K562 (cell line): Measurements from ENCODE around the gene ITGB2. TPM values are rescaled to one million over a fixed set of nuclear protein-coding genes. Genes with fewer than 3 reads are reported as not detected.

ENCODE experiments used
- ATAC-seq: fragments of 200-7000 bp; cut with Tn5 transposase; 3 replicates; pipeline ENCODE4 v1.9.1; 2020; ENCODE audit warnings: moderate library complexity
- BruUV-seq: library from RNA; stranded (reverse); fragments of 400-500 nt; replicated peaks from 2 replicates; lab custom pipeline; 2021; lab: Mats Ljungman, UMichigan
- CTCF ChIA-PET: fragments of 300-600 bp; formaldehyde crosslinking; extraction: SDS; loops from one replicate; lab custom pipeline; 2021; ENCODE audit warnings: low intra/inter-chr PET ratio; lab: Yijun Ruan, JAX
- POLR2A ChIA-PET: fragments of 300-600, 350-650 bp; sonication (Branson Sonifier 250); formaldehyde crosslinking; extraction: SDS; loops from one replicate; lab custom pipeline; 2021; ENCODE audit warnings: antibody characterized with exemption, inconsistent platforms; lab: Yijun Ruan, JAX
- DNase-seq, 4 experiments: peaks; one replicate each; pipeline versions ENCODE4 v3.0.0 to v3.0.0-alpha.2; 2011 to 2018; ENCODE audit warnings: low spot score in 3 of 4, mixed read lengths in 3 of 4; ENCODE audit errors: extremely low read depth in 1 of 4
- FAIRE-seq: peaks from 2 replicates; lab custom pipeline; 2011; peaks lifted over from hg19 to GRCh38; lab: Jason Lieb, UNC
- H2AFZ ChIP-seq: 2 replicates; pipeline ENCODE4 v1.6.0; 2011; ENCODE audit warnings: low read depth, low read length, control low read depth, inconsistent platforms
- H3K27ac ChIP-seq: fragments of 200-600 bp; 3 replicates; pipeline ENCODE4 v1.8.0; 2011; ENCODE audit warnings: low read depth, mild to moderate bottlenecking, control low read depth, inconsistent platforms, low read length, moderate library complexity, mixed read lengths; ENCODE audit errors: extremely low read depth
- H3K27me3 ChIP-seq, 2 experiments: fragments of 300-600 bp in 1 of 2; 2 replicates in 1 of 2; 3 replicates in 1 of 2; pipeline versions ENCODE4 v1.6.0 to v1.8.0; 2011; ENCODE audit warnings: inconsistent platforms in 2 of 2, low read length in 2 of 2, mild to moderate bottlenecking in 1 of 2, mixed read lengths in 1 of 2, moderate library complexity in 1 of 2; ENCODE audit not compliant: control insufficient read depth in 2 of 2, insufficient read depth in 2 of 2
- H3K36me3 ChIP-seq: fragments of 300-600 bp; 3 replicates; pipeline ENCODE4 v1.8.0; 2011; ENCODE audit warnings: mild to moderate bottlenecking, low read length, inconsistent platforms; ENCODE audit not compliant: control insufficient read depth, insufficient read depth
- H3K4me1 ChIP-seq, 2 experiments: fragments of 200-600 bp in 1 of 2; replicated peaks in 1 of 2; 2 replicates in 1 of 2; 3 replicates in 1 of 2; pipeline versions ENCODE4 v1.5.1 to v1.8.0; 2011; ENCODE audit warnings: inconsistent platforms in 2 of 2, low read length in 2 of 2, mild to moderate bottlenecking in 1 of 2, mixed read lengths in 1 of 2, moderate library complexity in 1 of 2; ENCODE audit not compliant: control insufficient read depth in 2 of 2, insufficient read depth in 2 of 2
- H3K4me2 ChIP-seq: 2 replicates; pipeline ENCODE4 v1.6.1; 2011; ENCODE audit warnings: low read length, control low read depth, inconsistent platforms, mixed read lengths; ENCODE audit not compliant: insufficient read depth
- H3K4me3 ChIP-seq: fragments of 200-600 bp; sonication (generic), shearing (Covaris generic); 2 replicates; pipeline ENCODE4 v1.5.1; 2016; ENCODE audit warnings: control low read depth, inconsistent platforms
- H3K79me2 ChIP-seq: fragments of 200-600 bp; 3 replicates; pipeline ENCODE4 v1.8.0; 2011; ENCODE audit warnings: low read length, inconsistent platforms; ENCODE audit not compliant: control insufficient read depth, insufficient read depth
- H3K9ac ChIP-seq, 2 experiments: 2 replicates each; pipeline versions ENCODE4 v1.6.0 to v1.6.1; 2011; ENCODE audit warnings: low read depth in 2 of 2, low read length in 2 of 2, control low read depth in 1 of 2, inconsistent platforms in 1 of 2, mild to moderate bottlenecking in 1 of 2, mixed read lengths in 1 of 2; ENCODE audit not compliant: insufficient read depth in 1 of 2
- H3K9me1 ChIP-seq: one replicate; pipeline ENCODE4 v1.6.0; 2011; ENCODE audit warnings: inconsistent platforms, mild to moderate bottlenecking, low read length, moderate library complexity; ENCODE audit not compliant: control insufficient read depth, insufficient read depth
- H3K9me3 ChIP-seq: replicated peaks from 2 replicates; pipeline ENCODE4 v1.5.1; 2011; ENCODE audit warnings: low read depth, low read length, inconsistent platforms; ENCODE audit not compliant: control insufficient read depth, insufficient read depth
- H4K20me1 ChIP-seq: replicated peaks from 2 replicates; pipeline ENCODE4 v1.6.1; 2011; ENCODE audit warnings: low read length, inconsistent platforms, mixed read lengths; ENCODE audit not compliant: control insufficient read depth, insufficient read depth
- FOXJ3 ChIP-seq: sonication (generic); formaldehyde crosslinking; IDR thresholded peaks from 2 replicates; pipeline ENCODE4 v1.4.0; 2020; ENCODE audit warnings: mild to moderate bottlenecking, missing genetic modification reagents
- FOXK1 ChIP-seq: sonication (generic); formaldehyde crosslinking; IDR thresholded peaks from 2 replicates; pipeline ENCODE4 v1.8.0; 2022; ENCODE audit warnings: missing genetic modification reagents, mild to moderate bottlenecking, borderline replicate concordance
- HEY1 ChIP-seq: fragments of 250-450 bp; sonication (Bioruptor Pico); IDR thresholded peaks from 2 replicates; pipeline ENCODE4 v1.5.0; 2020; ENCODE audit warnings: mild to moderate bottlenecking, moderate library complexity, borderline replicate concordance
- HOXB6 ChIP-seq: fragments of 250-450 bp; sonication (Bioruptor Pico); IDR thresholded peaks from 2 replicates; pipeline ENCODE4 v1.5.1; 2022; ENCODE audit warnings: mild to moderate bottlenecking, borderline replicate concordance
- REST ChIP-seq, 2 experiments: fragments of 450-650 bp; formaldehyde crosslinking in 1 of 2; IDR thresholded peaks; 2 replicates each; pipeline versions ENCODE4 v1.4.0 to v1.6.1; 2014 to 2020; ENCODE audit warnings: mild to moderate bottlenecking in 2 of 2, borderline replicate concordance in 1 of 2, low read depth in 1 of 2
- USF1 ChIP-seq: sonication (generic); formaldehyde crosslinking; IDR thresholded peaks from 2 replicates; pipeline ENCODE4 v1.9.0; 2022; ENCODE audit warnings: mild to moderate bottlenecking, missing genetic modification reagents
- ZBTB1 ChIP-seq: sonication (generic); formaldehyde crosslinking; IDR thresholded peaks from 2 replicates; pipeline ENCODE4 v1.8.1; 2023; ENCODE audit warnings: missing genetic modification reagents, low read depth, mild to moderate bottlenecking, borderline replicate concordance
- WGBS: fragments of 100-300 bp; shearing (Covaris generic); methylation state at CpG from one replicate; pipeline ENCODE4 v1.1.6; 2016; ENCODE audit warnings: low coverage, mixed read lengths; ENCODE audit not compliant: insufficient coverage; ENCODE audit errors: missing lambda C conversion rate; 5-methylcytosine and 5-hydroxymethylcytosine counted together
- in situ Hi-C: fragments of 300-500 bp; cut with MboI; formaldehyde crosslinking; loops from 4 replicates; pipeline ENCODE4 v1.15.0; 2018; ENCODE audit warnings: inconsistent platforms, mixed read lengths
- intact Hi-C: fragments of 100-400 bp; cut with micrococcal nuclease; formaldehyde crosslinking; loops from 2 replicates; pipeline ENCODE4 v1.14.2; 2022
- polyA plus RNA-seq, 8 experiments: library from polyadenylated mRNA; depleted of rRNA in 4 of 8; stranded (reverse) in 5 of 8; unstranded in 3 of 8; fragments of >200 nt; fragmentation: Nextera tagmentation in 2 of 8; fragmentation: Illumina TruSeq in 1 of 8; extraction: Ambion mirVana in 2 of 8; extraction: Trizol in 1 of 8; gene quantifications; 2 replicates each; pipeline versions ENCODE4 v1.2.1 to v1.2.3, GENCODE V29; 2011 to 2014; ENCODE audit warnings: inconsistent platforms in 1 of 8, missing spikeins in 1 of 8
- total RNA-seq, 7 experiments: library from RNA; depleted of rRNA in 6 of 7; stranded (reverse); fragments of >200 nt in 6 of 7; fragmentation: Illumina TruSeq in 2 of 7; extraction: Trizol in 2 of 7; gene quantifications; 2 replicates each; pipeline versions ENCODE4 v1.2.1 to v1.2.3, GENCODE V29; 2011 to 2021; ENCODE audit warnings: low replicate concordance in 1 of 7
- TF ChIP-seq, protein P1 (sequence below), 3 experiments: IDR thresholded peaks in 2 of 3; conservative IDR thresholded peaks in 1 of 3; 2 replicates each; pipeline ENCODE4 v1.5.1; 2011 to 2012; ENCODE audit warnings: low read length in 3 of 3, mild to moderate bottlenecking in 3 of 3, control low read depth in 2 of 3, improper control_type of control experiment in 1 of 3, inconsistent platforms in 1 of 3, low read depth in 1 of 3, mixed read lengths in 1 of 3, moderate library complexity in 1 of 3; ENCODE audit not compliant: insufficient read depth in 2 of 3

Gene ITGB2
- total and polyA plus RNA-seq, 9 of the 15 experiments (the other 6 are each of a cell fraction or from before 2014, with no cell fraction given) = 0.07 to 1.3 (median 0.51) TPM; not detected in 2

DNA sequence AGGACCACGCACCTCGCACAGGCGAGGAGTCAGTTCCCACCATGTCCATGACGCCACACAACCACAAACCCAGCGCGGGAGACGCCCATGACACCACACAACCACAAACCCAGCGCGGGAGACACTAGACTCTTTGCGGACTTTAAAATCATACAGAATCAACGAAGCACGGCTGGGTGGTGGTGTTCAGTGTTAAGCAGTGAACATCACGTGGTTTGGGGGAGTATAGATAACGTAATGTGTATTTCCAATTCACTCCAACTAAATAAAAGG, 66.4 kb downstream of the ITGB2 start:
- no TSS peak for BruUV-seq
- in situ Hi-C loops = no loop called here
- H3K27ac ChIP-seq = peak overlapping the region; percentile 81
- 3% methylated on average over 14 of the region's 14 CpGs for WGBS
- DNase-seq (peak; percentile 37 to 81 (median 43)), FAIRE-seq (no peak), ATAC-seq (peak; percentile 62)
- H3K9me3 ChIP-seq = no peaks in the 10 kb centered on the region
- peak overlapping the region; percentile 52 to 76 for H3K9ac ChIP-seq
- peak overlapping the region; percentile 86 for H3K4me2 ChIP-seq
- intact Hi-C loops = loop anchor here (1.0 kb wide), 1 partner anchor 19 kb away; the partner anchor contains the start of gene PTTG1IP
- H2AFZ ChIP-seq = peak overlapping the region; percentile 60
- peaks cover 25% of the 10 kb centered on the region for H3K79me2 ChIP-seq
- POLR2A ChIA-PET = interaction anchor here (0.6 to 1.7 kb wide), 15 partner anchors 9 to 53 kb away, joined by 3 to 9 read pairs (median 3); partner anchors contain the start of genes PTTG1IP, SUMO3 and UBE2G2
- H3K9me1 ChIP-seq = peaks cover 6% of the 10 kb centered on the region
- H3K4me1 ChIP-seq = peaks cover 35 to 57% of the 10 kb centered on the region in 2 experiments
- CTCF ChIA-PET = interaction anchor here (0.5 kb wide), 1 partner anchor 700 kb away, joined by 3 read pairs; no protein-coding TSS in a partner anchor
- no peaks in the 10 kb centered on the region for H3K27me3 ChIP-seq
- peaks cover 87% of the 10 kb centered on the region for H3K36me3 ChIP-seq
- H4K20me1 ChIP-seq = no peaks in the 10 kb centered on the region; the same call in 1 of the 2 replicates
- no peak overlapping the region; the same call in 1 of the 2 replicates for H3K4me3 ChIP-seq
- TF ChIP-seq FOXJ3 (CRISPR knock-in tag) (no peak), ZBTB1 (peak; percentile 98), FOXK1 (CRISPR knock-in tag) (no peak), HEY1 (0 out of 2 replicates have a peak, but pooled peaks have one; percentile 13), HOXB6 (CRISPR knock-in tag) (no peak), USF1 (peak; percentile 81), REST (IDR thresholded peaks at IDR 0.05; ENCODE audit: borderline replicate concordance) (peak; percentile 11; the same call in 1 of the 2 replicates), REST (CRISPR knock-in tag; IDR thresholded peaks at IDR 0.05; ENCODE audit: low read depth) (no peak)
- TF ChIP-seq, protein P1, sequence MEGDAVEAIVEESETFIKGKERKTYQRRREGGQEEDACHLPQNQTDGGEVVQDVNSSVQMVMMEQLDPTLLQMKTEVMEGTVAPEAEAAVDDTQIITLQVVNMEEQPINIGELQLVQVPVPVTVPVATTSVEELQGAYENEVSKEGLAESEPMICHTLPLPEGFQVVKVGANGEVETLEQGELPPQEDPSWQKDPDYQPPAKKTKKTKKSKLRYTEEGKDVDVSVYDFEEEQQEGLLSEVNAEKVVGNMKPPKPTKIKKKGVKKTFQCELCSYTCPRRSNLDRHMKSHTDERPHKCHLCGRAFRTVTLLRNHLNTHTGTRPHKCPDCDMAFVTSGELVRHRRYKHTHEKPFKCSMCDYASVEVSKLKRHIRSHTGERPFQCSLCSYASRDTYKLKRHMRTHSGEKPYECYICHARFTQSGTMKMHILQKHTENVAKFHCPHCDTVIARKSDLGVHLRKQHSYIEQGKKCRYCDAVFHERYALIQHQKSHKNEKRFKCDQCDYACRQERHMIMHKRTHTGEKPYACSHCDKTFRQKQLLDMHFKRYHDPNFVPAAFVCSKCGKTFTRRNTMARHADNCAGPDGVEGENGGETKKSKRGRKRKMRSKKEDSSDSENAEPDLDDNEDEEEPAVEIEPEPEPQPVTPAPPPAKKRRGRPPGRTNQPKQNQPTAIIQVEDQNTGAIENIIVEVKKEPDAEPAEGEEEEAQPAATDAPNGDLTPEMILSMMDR (IDR thresholded peaks at IDR 0.05 in 2 of 3, conservative IDR thresholded peaks at IDR 0.05 in 1 of 3; ENCODE audit: insufficient read depth in 2 of 3, low read depth in 1 of 3, low read length in 3 of 3) = peak in 1 of 3 experiments; percentile 1; a peak in 1 of 6 replicates
